ENCODE measurements around the gene ZNF282.
"Not testable (repeated sequence)": the region's sequence is repeated elsewhere in the genome, so short reads cannot be mapped to it uniquely, and the experiment has no call there.

ZNF282 gene

GRCh38 chr7:149224352-149224751, 29.0 kb downstream of the ZNF282 start:
- DNase-seq (ENCODE audit: low read depth in 2 of 2): no peak

- DNase-seq (ENCODE audit: low read depth in 2 of 2): no peak
These were observed 29.8 kb downstream of the ZNF282 start for GRCh38 chr7:149225106-149225505.

DNA sequence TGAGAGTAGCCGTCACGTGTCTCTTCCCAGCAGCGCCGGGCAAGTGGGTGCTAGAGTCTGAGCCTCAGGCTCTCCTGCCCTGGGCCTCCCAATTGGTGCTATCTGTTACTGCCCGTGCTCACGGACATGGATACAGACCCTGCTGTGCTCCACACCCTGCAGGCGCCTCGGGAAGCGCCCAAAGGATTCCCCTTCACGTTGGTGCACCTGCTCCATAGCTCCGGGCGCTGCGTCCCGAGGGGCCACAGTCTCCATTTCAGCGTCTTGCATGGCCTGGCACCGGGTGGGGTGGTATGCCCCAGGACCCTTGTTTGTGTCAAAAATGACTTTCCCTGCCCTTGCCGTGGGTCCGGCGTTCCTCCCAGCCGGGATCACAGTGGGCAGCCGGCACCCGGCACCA, 30.3 kb downstream of the ZNF282 start:
- no peak for DNase-seq (ENCODE audit: low read depth in 2 of 2)

DNA sequence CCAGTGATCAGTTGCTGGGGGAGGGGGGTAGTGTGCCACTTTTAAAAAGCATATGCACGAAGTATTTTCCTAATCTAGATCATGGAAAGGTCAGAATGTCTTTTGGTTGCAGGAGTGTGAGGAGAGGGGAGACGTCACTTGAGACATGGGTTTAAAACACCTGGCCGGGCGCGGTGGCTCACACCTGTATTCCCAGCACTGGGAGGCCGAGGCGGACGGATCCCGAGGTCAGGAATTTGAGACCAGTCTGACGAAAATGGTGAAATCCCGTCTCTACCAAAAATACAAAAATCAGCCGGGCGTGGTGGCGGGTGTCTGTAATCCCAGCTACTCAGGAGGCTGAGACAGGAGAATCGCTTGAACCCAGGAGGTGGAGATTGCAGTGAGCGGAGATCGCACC, 31.0 kb downstream of the ZNF282 start:
- not testable (repeated sequence) for DNase-seq (ENCODE audit: low read depth in 2 of 2)

GRCh38 chr7:149226840-149227494, 31.6 kb downstream of the ZNF282 start:
- no peak for DNase-seq (ENCODE audit: low read depth in 2 of 2)

DNA sequence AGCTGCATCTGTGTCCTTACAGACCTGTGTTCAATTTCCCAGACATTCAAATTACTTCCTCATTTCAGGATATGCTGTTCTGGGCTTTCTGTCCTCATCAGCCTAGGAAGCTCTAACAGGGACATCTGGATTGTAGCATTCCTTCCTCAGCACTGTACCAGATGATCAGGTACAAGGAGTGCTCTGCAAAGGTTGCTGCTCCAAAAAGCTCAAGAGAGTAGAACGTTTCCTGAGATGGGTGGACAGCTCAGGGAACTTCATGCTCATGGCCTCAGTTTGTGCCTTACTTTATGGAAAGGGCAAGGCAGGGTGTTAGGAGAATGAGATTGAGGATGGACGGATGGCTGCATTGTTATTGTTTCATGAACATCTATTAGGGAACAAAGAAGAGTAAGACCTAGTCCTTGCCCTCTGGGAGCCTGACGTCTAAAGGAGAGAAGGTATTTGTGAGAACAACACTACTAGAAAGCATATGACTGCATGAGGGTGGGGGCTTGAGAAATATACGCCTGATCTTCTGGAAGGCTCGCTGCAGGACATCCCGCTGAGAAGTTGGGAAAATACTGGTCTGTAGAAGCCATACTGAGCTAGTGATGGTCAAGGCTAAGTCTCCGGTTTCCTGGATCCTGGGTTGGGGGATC, 33.6 kb downstream of the ZNF282 start:
- no peak for DNase-seq (ENCODE audit: low read depth in 2 of 2)

DNA sequence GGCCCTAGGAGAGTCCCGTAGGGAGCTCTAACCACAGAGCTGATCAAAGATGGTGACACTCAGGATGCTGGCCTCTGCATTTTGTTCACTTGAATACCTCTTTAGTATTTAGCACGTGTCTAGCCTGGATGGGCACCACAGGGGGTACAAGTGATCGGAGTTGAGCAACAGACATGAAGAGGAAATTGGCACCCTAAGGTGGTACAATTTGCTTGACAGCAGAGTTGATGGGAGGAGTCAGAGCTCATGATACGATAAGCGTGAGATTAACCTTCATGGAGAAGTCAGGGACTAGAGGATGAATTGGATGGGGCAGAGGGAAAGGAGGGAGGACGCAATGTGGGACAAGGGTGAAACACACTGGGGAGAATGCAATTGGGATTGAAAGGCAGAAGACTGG, 34.2 kb downstream of the ZNF282 start:
- no peak for DNase-seq (ENCODE audit: low read depth in 2 of 2)

DNA sequence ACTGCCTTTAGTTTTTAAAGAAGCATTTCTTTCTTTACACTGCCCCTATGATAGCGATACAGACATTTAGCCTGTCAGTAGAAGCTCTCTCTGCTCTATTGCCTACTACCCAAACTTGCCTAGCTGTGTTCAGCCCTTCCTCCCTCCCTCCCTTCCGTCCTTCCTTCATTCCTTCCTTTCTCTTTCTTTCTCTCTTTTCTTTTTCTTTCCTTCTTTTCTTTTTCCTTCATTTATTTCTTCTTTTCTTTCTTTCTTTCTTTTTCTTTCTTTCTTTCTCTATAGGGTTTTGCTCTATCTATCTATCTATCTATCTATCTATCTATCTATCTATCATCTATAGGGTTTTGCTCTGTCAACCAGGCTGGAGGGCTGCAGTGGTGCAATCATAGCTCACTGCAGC, 37.0 kb downstream of the ZNF282 start:
- DNase-seq (ENCODE audit: low read depth in 2 of 2): no peak

DNA sequence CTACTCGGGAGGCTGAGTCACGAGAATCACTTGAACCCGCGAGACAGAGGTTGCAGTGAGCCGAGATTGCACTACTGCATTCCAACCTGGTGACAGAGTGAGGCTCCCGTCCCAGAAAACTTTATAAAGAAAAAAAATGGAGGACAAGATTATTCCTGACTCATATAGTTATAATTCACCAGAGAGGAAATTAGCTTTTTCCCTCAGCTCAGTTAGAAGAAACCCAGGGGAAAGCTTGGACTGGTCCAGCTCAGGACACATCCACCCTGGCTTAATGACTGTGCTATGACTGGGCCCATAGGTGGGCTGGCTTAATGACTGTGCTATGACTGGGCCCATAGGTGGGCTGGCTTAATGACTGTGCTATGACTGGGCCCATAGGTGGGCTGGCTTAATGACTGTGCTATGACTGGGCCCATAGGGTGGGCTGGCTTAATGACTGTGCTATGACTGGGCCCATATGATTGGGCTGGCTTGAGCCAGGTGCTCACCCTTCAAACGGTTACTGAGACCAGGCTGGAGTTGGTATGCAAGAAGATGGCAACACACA, 38.4 kb downstream of the ZNF282 start:
- not testable (repeated sequence) for DNase-seq (ENCODE audit: low read depth in 2 of 2)

- DNase-seq (ENCODE audit: low read depth in 2 of 2): no peak
These were observed 42.2 kb downstream of the ZNF282 start for GRCh38 chr7:149237502-149237901.

DNA sequence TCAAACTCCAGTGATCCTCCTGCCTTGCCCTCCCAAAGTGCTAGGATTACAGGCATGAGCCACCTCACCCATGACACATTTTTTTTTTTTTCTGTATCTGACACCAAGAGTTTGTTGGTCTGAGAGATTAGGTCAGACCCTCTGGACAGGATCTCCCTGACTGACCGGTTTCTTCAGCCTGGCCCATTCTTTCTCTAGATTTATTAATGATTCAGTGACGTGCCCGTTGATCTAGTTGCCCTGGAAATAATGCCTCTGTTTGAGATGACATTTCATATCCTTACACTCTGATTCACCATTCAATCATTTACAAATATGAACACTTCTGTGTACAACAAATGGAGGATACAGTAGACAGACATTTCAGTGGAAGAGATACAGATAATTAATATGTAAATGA, 42.7 kb downstream of the ZNF282 start:
- no peak for DNase-seq (ENCODE audit: low read depth in 2 of 2)

DNA sequence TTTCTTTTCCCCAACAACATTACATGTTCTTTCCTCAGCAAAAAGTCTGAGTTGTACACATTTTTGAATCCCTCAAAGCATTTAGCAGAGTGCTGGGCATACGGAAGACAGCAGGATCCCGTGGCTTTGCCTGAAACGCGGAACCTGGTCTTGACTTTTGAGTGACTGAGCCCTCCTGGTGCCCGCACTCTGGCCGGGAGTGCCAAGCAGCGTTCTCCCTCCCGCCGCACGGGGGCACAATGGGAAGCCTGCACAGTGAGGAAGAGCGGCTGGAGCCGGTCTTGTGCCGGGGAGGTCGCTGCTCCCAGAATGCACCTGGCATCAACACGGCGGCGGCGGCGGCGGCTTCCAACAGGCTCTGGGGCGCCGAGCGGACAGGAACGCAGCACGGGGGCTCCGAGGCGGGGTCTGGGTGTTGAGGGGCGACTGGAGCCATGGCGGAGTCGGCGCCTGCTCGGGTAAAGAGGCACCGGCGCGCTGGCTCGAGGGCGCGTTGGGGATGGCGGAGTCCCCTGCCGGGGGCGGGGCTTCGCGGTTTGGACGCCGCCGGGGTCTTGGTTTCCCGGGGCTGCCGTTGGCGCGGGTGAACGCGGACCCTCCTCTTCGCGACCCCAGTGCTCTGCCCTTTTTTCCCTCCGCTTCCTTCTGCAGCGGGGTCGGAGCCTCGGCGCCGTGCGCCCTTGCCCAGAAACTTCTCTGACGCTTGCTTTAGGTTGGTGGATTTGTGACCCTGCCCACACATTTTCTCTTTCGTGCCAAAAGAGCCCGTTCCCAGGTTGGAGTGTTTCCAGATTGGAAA, 44.2 kb downstream of the ZNF282 start, which contains the start of gene ZNF212:
TSS of gene ZNF212 (plus strand) at position 307 of the 799 bp plus-strand sequence. CDS start at position 435, 128 bp downstream.
- peak; percentile 81 to 84 for DNase-seq (ENCODE audit: low read depth in 2 of 2)

DNA sequence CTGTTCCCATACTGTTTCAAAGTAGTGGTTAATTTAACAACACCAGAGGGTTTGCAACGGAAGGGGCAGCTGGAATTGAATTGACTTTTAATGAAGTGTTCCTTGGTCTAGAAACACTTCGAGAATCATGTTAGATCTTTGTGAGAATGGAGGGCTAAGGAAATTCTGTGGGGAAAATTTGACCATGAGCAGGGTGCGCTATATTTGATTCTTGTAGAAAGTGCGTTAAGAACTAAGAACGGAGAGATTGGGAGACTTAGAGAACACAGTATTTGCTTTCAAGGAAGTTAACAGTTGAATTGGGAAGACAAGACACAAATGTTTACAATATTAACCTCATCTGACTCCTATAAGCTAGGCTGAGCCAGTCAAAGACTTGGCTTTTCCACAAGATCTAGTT, 45.3 kb downstream of the ZNF282 start:
- no peak for DNase-seq (ENCODE audit: low read depth in 2 of 2)

DNA sequence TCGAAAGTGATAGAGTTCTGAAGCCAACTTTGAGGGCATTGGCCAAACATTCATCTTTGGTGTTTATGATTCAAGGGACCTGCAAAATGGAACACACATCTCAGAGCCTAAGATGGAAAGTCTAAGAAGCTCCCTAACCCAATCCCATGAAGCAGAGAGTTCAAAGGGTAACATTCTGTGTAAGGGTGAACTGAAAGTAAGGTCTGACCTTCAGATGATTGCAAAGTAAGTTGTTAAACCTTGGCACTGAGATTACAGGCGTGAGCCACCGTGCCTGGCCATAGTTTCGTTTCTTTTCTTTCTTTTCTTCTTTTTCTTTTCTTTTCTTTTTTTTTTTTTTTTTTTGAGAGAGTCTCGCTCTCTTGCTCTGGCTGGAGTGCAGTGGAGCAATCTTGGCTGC, 46.4 kb downstream of the ZNF282 start:
- no peak for DNase-seq (ENCODE audit: low read depth in 2 of 2)

- DNase-seq (ENCODE audit: low read depth in 2 of 2): peak; percentile 11 to 48
These were observed 49.9 kb downstream of the ZNF282 start for GRCh38 chr7:149245244-149245643.

GRCh38 chr7:149245744-149246143, 50.4 kb downstream of the ZNF282 start:
- DNase-seq (ENCODE audit: low read depth in 2 of 2): no peak

DNA sequence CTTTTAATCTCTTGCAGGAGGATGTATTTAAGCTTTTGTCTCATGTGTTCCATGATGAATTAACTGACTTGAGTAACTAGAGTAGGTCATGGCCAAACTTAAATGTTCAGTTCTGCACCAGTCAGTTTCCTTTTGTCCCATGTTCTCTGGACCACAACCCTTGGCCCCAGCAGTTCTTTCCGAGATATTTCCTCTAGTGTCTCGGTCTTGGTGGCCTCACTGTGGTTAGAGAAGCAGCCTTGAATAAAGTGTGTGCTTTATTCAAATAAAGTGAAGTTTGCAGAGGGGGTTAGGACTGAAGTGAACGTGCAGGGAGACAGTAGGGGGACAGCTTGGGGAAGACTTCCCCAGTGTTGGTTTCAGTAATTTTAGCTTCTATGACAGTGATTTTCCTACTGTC, 53.4 kb downstream of the ZNF282 start:
- peak in 1 of 2 donors; percentile 13 for DNase-seq (ENCODE audit: low read depth in 2 of 2)

DNA sequence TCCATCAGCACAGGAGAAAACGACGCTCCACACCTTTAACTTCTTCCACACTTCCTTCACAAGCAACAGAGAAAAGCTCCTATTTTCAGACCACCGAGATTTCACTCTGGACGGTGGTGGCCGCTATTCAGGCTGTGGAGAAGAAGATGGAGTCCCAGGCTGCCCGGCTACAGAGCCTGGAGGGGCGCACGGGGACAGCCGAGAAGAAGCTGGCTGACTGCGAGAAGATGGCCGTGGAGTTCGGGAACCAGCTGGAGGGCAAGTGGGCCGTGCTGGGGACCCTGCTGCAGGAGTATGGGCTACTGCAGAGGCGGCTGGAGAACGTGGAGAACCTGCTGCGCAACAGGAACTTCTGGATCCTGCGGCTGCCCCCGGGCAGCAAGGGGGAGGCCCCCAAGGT, 54.8 kb downstream of the ZNF282 start:
- not testable (repeated sequence) for DNase-seq (ENCODE audit: low read depth in 2 of 2)

DNA sequence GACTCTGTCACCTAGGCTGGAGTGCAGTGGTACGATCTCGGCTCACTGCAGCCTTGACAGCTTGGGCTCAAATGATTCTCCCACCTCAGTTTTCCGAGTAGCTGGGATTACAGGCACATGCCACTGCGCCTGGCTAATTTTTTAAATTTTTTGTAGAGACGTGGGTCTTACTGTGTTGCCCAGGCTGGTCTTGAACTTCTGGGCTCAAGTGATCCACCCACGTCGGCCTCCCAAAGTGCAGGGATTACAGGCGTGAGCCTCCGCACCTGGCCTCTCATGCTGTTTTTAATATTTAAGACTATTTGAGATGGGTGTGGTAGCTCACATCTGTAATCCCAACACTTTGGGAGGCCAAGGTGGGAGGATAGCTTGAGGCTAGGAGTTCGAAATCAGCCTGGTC, 56.2 kb downstream of the ZNF282 start:
- DNase-seq (ENCODE audit: low read depth in 2 of 2): not testable (repeated sequence)

DNA sequence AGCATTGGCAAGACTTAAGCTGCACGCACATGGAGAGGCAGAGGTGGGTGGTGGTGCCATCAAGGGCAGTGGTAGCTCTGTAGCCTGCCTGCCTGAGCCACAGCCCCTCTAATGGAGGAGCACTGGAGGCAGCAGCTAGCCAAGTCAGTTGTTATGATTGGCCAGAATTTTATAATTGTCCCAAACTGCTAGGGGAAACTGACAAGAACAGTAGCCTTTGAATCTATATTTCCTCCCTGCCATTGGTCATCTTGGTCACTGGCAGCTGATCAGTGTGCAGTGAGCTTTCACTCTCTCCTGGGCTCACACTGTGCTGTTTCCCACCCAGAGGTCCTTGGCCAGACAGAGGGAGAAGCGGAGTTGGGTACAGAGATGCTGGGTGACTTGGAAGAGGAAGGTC, 57.0 kb downstream of the ZNF282 start:
- no peak for DNase-seq (ENCODE audit: low read depth in 2 of 2)

DNA sequence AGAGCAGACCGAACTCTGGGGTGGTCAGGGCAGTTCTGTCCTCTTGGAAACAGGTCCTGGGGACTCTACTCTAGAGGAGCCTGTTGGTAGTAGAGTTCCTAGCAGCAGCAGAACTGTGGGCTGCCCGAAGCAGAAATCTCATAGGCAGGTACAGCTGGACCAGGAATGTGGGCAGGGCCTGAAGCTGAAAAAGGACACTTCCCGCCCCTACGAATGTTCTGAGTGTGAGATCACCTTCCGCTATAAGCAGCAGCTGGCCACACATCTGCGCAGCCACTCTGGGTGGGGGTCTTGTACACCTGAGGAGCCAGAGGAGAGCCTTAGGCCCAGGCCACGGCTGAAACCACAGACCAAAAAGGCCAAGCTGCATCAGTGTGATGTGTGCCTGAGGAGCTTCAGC, 58.3 kb downstream of the ZNF282 start:
- DNase-seq (ENCODE audit: low read depth in 2 of 2): no peak

GRCh38 chr7:149254181-149254858, 59.0 kb downstream of the ZNF282 start:
- DNase-seq (ENCODE audit: low read depth in 2 of 2): no peak
